Endothelial cell of umbilical vein (primary cell): ENCODE measurements around the gene PKMYT1.

Experiments
- CTCF ChIP-seq, 2 donors: IDR thresholded peaks; 1 replicate in 1 of 2; 2 replicates in 1 of 2; pipeline ENCODE4 v1.5.1; 2011; ENCODE audit warnings: low read length in 2 of 2, mild to moderate bottlenecking in 2 of 2, moderate library complexity in 2 of 2, control low read depth in 1 of 2, inconsistent platforms in 1 of 2, low read depth in 1 of 2; ENCODE audit not compliant: insufficient read depth in 1 of 2; ENCODE audit errors: extremely low read depth in 1 of 2
- EZH2 ChIP-seq: IDR thresholded peaks from 2 replicates; pipeline ENCODE4 v1.6.1; 2012; ENCODE audit warnings: borderline replicate concordance, low read depth, mild to moderate bottlenecking, moderate library complexity, low read length, inconsistent platforms; ENCODE audit not compliant: severe bottlenecking
- GATA2 ChIP-seq: IDR thresholded peaks from 2 replicates; pipeline ENCODE4 v1.7.0; 2011; ENCODE audit warnings: low read depth, mild to moderate bottlenecking, moderate library complexity, mixed read lengths, low read length; ENCODE audit not compliant: insufficient read length, insufficient read depth
- MAX ChIP-seq: IDR thresholded peaks from 2 replicates; pipeline ENCODE4 v1.6.1; 2011; ENCODE audit not compliant: insufficient read depth, insufficient read length
- MYC ChIP-seq: IDR thresholded peaks from one replicate; pipeline ENCODE4 v1.6.1; 2011; ENCODE audit warnings: mild to moderate bottlenecking, low read depth, low read length
- POLR2A ChIP-seq: IDR thresholded peaks from 2 replicates; pipeline ENCODE4 v1.6.1; 2012; ENCODE audit warnings: low read depth, mild to moderate bottlenecking, control low read depth, low read length

- no peak for TF ChIP-seq CTCF (IDR thresholded peaks at IDR 0.05; ENCODE audit: extremely low read depth in 1 of 2, insufficient read depth in 1 of 2, low read depth in 1 of 2, low read length in 2 of 2)
- TF ChIP-seq MYC: no peak
- no peak for TF ChIP-seq EZH2
- no peak for TF ChIP-seq POLR2A
- no peak for TF ChIP-seq GATA2
- no peak for TF ChIP-seq MAX
Observed at GRCh38 chr16:2979669-2980226, 498 bp downstream of the PKMYT1 start.
